Natural killer cell (primary cell): Measurements from ENCODE around the gene CLEC16A. TPM values are rescaled to one million over a fixed set of nuclear protein-coding genes. Genes with fewer than 3 reads are reported as not detected.

Source experiments
- ATAC-seq, 3 donors: fragments of 150-1000 bp in 2 of 3; fragments of 200-7000 bp in 1 of 3; cut with Tn5 transposase; 1 replicate in 1 of 3; 2 replicates in 2 of 3; pipeline ENCODE4 v1.10.0; 2021; ENCODE audit warnings: mild to moderate bottlenecking in 2 of 3, moderate library complexity in 2 of 3
- DNase-seq, 2 donors: peaks; one replicate each; pipeline versions ENCODE4 v3.0.0 to v3.0.0-alpha.2; 2013 to 2021; ENCODE audit warnings: mixed read lengths in 1 of 2
- H3K27ac ChIP-seq: one replicate; pipeline ENCODE4 v1.5.1; 2013; ENCODE audit warnings: mild to moderate bottlenecking, low read length
- H3K27me3 ChIP-seq: one replicate; pipeline ENCODE4 v1.6.1; 2013; ENCODE audit warnings: low read length; ENCODE audit not compliant: control insufficient read depth, insufficient read depth
- H3K36me3 ChIP-seq: one replicate; pipeline ENCODE4 v1.6.1; 2013; ENCODE audit warnings: low read length; ENCODE audit not compliant: control insufficient read depth, insufficient read depth
- H3K4me1 ChIP-seq: one replicate; pipeline ENCODE4 v1.6.1; 2013; ENCODE audit warnings: low read length; ENCODE audit not compliant: control insufficient read depth, insufficient read depth
- H3K4me3 ChIP-seq: one replicate; pipeline ENCODE4 v1.5.1; 2013; ENCODE audit warnings: low read length
- H3K9me3 ChIP-seq: one replicate; pipeline ENCODE4 v1.6.1; 2013; ENCODE audit warnings: low read length; ENCODE audit not compliant: control insufficient read depth, insufficient read depth
- H3K27ac Mint-ChIP-seq, 2 donors: one replicate each; pipeline ENCODE4 v1.8.0; 2022; ENCODE audit warnings: mild to moderate bottlenecking in 2 of 2, mixed read lengths in 2 of 2, moderate library complexity in 1 of 2
- H3K27me3 Mint-ChIP-seq, 2 donors: one replicate each; pipeline ENCODE4 v1.8.0; 2022; ENCODE audit warnings: low read depth in 2 of 2, mixed read lengths in 2 of 2
- H3K36me3 Mint-ChIP-seq: one replicate; pipeline ENCODE4 v1.8.0; 2022; ENCODE audit warnings: mixed read lengths
- H3K4me1 Mint-ChIP-seq, 2 donors: one replicate each; pipeline ENCODE4 v1.8.0; 2022; ENCODE audit warnings: mixed read lengths in 2 of 2
- H3K4me3 Mint-ChIP-seq: one replicate; pipeline ENCODE4 v1.8.0; 2022; ENCODE audit warnings: mild to moderate bottlenecking, moderate library complexity, mixed read lengths
- H3K9me3 Mint-ChIP-seq, 2 donors: one replicate each; pipeline ENCODE4 v1.8.0; 2022; ENCODE audit warnings: mixed read lengths in 2 of 2
- WGBS: methylation state at CpG from one replicate; pipeline ENCODE4 v1.1.7; 2013; ENCODE audit warnings: missing lambda C conversion rate; ENCODE audit not compliant: insufficient coverage; 5-methylcytosine and 5-hydroxymethylcytosine counted together
- intact Hi-C: fragments of 100-400 bp; cut with micrococcal nuclease; formaldehyde crosslinking; loops from one replicate; pipeline ENCODE4 v1.14.2; 2022
- total RNA-seq, 4 donors: library from RNA; stranded (reverse); fragments of 120-200 nt in 1 of 4; gene quantifications; one replicate each; pipeline versions ENCODE4 v1.2.3 to v1.2.4, GENCODE V29; 2013 to 2022
- TF ChIP-seq, protein P1 (sequence below): fragments of 200-600 bp; IDR thresholded peaks from one replicate; pipeline ENCODE4 v1.8.0; 2022; ENCODE audit warnings: antibody characterized with exemption

The CLEC16A gene
- total RNA-seq, 3 donors from 2014 or later (not counting 1 experiment from before 2014, with no cell fraction given): 35.9 to 50.5 (median 37.4) TPM

- no peaks in the 10 kb centered on the region for H3K9me3 ChIP-seq
- H3K27me3 Mint-ChIP-seq: no peaks in the 10 kb centered on the region
- H3K36me3 Mint-ChIP-seq: peaks cover 6% of the 10 kb centered on the region
- no peak for ATAC-seq
- no peaks in the 10 kb centered on the region for H3K9me3 Mint-ChIP-seq
- peaks cover 21 to 23% of the 10 kb centered on the region in 2 donors for H3K4me1 Mint-ChIP-seq
- peaks cover 14% of the 10 kb centered on the region for H3K4me1 ChIP-seq
- intact Hi-C loops: no loop called here
- H3K27ac Mint-ChIP-seq: peak overlapping the region in 1 of 2 donors; percentile 27
- H3K27ac ChIP-seq: no peak overlapping the region
- no peaks in the 10 kb centered on the region for H3K27me3 ChIP-seq
- 92% methylated on average over 7 of the region's 7 CpGs for WGBS
- no peak overlapping the region for H3K4me3 Mint-ChIP-seq
- DNase-seq: no peak
- TF ChIP-seq, protein P1, sequence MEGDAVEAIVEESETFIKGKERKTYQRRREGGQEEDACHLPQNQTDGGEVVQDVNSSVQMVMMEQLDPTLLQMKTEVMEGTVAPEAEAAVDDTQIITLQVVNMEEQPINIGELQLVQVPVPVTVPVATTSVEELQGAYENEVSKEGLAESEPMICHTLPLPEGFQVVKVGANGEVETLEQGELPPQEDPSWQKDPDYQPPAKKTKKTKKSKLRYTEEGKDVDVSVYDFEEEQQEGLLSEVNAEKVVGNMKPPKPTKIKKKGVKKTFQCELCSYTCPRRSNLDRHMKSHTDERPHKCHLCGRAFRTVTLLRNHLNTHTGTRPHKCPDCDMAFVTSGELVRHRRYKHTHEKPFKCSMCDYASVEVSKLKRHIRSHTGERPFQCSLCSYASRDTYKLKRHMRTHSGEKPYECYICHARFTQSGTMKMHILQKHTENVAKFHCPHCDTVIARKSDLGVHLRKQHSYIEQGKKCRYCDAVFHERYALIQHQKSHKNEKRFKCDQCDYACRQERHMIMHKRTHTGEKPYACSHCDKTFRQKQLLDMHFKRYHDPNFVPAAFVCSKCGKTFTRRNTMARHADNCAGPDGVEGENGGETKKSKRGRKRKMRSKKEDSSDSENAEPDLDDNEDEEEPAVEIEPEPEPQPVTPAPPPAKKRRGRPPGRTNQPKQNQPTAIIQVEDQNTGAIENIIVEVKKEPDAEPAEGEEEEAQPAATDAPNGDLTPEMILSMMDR: no peak
- H3K4me3 ChIP-seq: no peak overlapping the region
- peaks cover 4% of the 10 kb centered on the region for H3K36me3 ChIP-seq
These were observed 187.3 kb downstream of the CLEC16A start for GRCh38 chr16:11131706-11132105.

DNA sequence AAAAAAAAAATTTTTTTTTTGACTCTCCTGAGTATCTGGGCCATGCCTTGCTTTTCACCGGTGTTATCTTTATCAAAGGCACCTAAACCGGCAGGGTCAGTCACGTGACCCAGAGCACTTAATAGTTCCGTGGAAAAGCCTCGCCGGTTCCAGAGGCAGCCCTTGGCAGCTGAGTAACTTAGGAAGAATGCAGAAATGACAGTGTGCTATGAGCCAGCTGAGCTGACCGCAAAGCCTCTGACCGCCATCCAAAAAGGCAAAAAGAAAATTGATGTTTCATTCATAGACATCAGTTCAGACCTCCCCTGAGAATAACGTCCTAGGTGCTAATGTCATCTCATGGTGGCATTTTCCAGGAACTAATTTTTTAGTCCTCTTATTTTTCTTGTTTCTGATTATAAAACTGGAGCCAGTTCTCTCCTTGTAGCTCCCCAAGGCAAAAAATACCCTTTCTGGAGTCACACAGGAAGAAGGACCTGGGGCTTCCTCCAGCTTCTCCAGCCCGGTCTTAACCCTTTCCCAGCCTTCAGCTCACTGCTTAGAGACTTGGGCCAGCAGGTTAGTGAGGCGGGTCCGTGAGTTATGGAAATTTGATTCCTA, 189.1 kb downstream of the CLEC16A start:
- H3K4me3 Mint-ChIP-seq: no peak overlapping the region
- H3K27ac Mint-ChIP-seq: no peak overlapping the region
- H3K27me3 Mint-ChIP-seq: no peaks in the 10 kb centered on the region
- Histone ChIP-seq H3K4me1 (peaks cover 17% of the 10 kb centered on the region), H3K36me3 (peaks cover 7% of the 10 kb centered on the region), H3K27me3 (no peaks in the 10 kb centered on the region), H3K4me3 (no peak overlapping the region), H3K9me3 (no peaks in the 10 kb centered on the region), H3K27ac (no peak overlapping the region)
- peaks cover 25 to 27% of the 10 kb centered on the region in 2 donors for H3K4me1 Mint-ChIP-seq
- no peak for DNase-seq
- H3K36me3 Mint-ChIP-seq: no peaks in the 10 kb centered on the region
- no peak for ATAC-seq
- TF ChIP-seq, protein P1: no peak
- 83% methylated on average over 12 of the region's 12 CpGs for WGBS
- intact Hi-C loops: no loop called here
- no peaks in the 10 kb centered on the region for H3K9me3 Mint-ChIP-seq

DNA sequence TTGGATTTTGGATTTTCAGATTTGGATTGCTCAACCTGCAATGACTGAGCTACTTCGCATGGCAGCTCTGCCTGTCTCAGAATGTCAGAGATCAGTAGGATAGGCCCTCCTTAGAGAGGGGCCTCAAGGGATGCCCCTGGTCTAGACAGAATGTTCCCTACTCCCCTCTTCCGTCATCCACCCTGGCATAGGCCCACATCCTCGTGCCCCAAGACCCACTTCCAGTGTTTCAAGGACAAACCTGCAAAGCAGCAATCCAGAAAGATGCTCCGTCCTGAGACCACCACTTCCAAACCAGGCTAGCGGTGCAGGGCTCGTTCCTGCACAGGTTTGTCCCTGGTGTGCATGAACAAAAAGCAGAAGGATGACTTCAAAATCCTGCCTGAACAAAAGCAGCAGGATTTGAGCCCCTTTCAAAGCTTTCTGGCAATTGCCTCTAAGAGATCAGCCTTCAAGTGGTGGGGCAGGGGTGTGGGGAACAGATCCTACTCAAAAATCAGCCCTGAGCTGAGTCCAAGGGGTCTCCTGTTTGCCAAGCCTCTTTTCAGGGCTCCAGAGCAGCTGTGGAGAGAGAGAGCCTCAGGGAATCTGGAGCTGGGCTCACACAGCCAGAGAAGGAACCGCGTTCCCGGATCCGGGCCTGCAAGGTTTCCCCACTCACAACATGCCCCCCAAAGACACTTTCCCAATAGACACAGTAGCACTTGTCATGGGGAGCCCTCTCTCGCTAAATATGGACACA, 190.5 kb downstream of the CLEC16A start:
- Histone ChIP-seq H3K36me3 (peaks cover 7% of the 10 kb centered on the region), H3K4me1 (peaks cover 16% of the 10 kb centered on the region), H3K4me3 (no peak overlapping the region), H3K27ac (no peak overlapping the region), H3K27me3 (no peaks in the 10 kb centered on the region), H3K9me3 (no peaks in the 10 kb centered on the region)
- H3K27ac Mint-ChIP-seq: no peak overlapping the region
- H3K27me3 Mint-ChIP-seq: no peaks in the 10 kb centered on the region
- TF ChIP-seq, protein P1: no peak
- no peaks in the 10 kb centered on the region for H3K36me3 Mint-ChIP-seq
- no peaks in the 10 kb centered on the region for H3K9me3 Mint-ChIP-seq
- DNase-seq (no peak), ATAC-seq (no peak)
- intact Hi-C loops: no loop called here
- 97% methylated on average over 9 of the region's 11 CpGs for WGBS
- peaks cover 17 to 20% of the 10 kb centered on the region in 2 donors for H3K4me1 Mint-ChIP-seq
- no peak overlapping the region for H3K4me3 Mint-ChIP-seq
